Ovary (tissue), 3 donors: ENCODE data around the gene CCDC97.

Experiments
- POLR2A ChIP-seq: fragments of 450-650 bp; IDR thresholded peaks from one replicate; pipeline ENCODE4 v1.6.1; 2017; ENCODE audit warnings: antibody characterized with exemption, mild to moderate bottlenecking, moderate library complexity
- TF ChIP-seq, protein P1 (sequence below), 3 donors: fragments of 450-650 bp in 2 of 3; fragments of 200-600 bp in 1 of 3; IDR thresholded peaks; one replicate each; pipeline versions ENCODE4 v1.5.1 to v1.8.0; 2016 to 2022; ENCODE audit warnings: antibody characterized with exemption in 3 of 3, mild to moderate bottlenecking in 1 of 3
- donor health status: DM: no; HTN: no; CAD: no.

DNA sequence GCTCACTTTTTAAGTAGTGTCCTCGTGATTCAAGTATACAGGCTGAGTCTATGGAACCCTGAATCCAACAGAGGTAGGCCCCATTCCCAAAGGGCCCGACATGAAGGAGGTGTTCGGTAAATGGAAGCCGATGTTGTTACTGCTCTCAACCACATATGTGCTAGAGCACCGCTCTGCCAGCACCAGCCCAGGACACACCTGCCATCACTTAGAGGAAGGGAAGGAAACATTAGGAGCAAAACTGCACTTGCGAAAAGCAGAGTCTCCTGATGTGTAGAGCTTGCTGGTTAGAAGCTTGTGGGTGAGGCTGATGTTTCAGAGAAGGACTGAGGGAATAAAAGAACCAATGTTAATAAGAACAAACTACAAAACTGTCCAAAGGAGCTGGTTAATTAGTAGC lies 9.4 kb upstream of the CCDC97 start:
- TF ChIP-seq, protein P1, sequence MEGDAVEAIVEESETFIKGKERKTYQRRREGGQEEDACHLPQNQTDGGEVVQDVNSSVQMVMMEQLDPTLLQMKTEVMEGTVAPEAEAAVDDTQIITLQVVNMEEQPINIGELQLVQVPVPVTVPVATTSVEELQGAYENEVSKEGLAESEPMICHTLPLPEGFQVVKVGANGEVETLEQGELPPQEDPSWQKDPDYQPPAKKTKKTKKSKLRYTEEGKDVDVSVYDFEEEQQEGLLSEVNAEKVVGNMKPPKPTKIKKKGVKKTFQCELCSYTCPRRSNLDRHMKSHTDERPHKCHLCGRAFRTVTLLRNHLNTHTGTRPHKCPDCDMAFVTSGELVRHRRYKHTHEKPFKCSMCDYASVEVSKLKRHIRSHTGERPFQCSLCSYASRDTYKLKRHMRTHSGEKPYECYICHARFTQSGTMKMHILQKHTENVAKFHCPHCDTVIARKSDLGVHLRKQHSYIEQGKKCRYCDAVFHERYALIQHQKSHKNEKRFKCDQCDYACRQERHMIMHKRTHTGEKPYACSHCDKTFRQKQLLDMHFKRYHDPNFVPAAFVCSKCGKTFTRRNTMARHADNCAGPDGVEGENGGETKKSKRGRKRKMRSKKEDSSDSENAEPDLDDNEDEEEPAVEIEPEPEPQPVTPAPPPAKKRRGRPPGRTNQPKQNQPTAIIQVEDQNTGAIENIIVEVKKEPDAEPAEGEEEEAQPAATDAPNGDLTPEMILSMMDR (IDR thresholded peaks at IDR 0.05): no peak
- no peak for TF ChIP-seq POLR2A
